ENCODE results near the gene MTSS2.
A peak's percentile ranks its signal among the peaks of the same experiment; 100 is the strongest.

Gene MTSS2

GRCh38 chr16:70661534-70661917 is 24.3 kb downstream of the MTSS2 start:
- H3K27me3 ChIP-seq (replicated peaks; ENCODE audit: control insufficient read depth, insufficient read depth, low read length): no peaks in the 10 kb centered on the region
- H3K4me3 ChIP-seq (ENCODE audit: low read length): no peak overlapping the region
- no peak for DNase-seq (ENCODE audit: low read depth)
- no peaks in the 10 kb centered on the region for H3K4me1 ChIP-seq (ENCODE audit: control insufficient read depth, insufficient read depth, low read length)
- peaks cover 33% of the 10 kb centered on the region for H3K36me3 ChIP-seq (ENCODE audit: control insufficient read depth, insufficient read depth, low read length, severe bottlenecking)
- no peaks in the 10 kb centered on the region for H3K9me3 ChIP-seq (ENCODE audit: control insufficient read depth, low read length)
- no peak overlapping the region for H3K9ac ChIP-seq (ENCODE audit: low read length)

- H3K27me3 ChIP-seq (replicated peaks; ENCODE audit: control insufficient read depth, insufficient read depth, low read length): no peaks in the 10 kb centered on the region
- DNase-seq (ENCODE audit: low read depth): no peak
Measured at GRCh38 chr16:70660672-70661350, 25.0 kb downstream of the MTSS2 start.

GRCh38 chr16:70659953-70660671 is 25.7 kb downstream of the MTSS2 start:
- DNase-seq (ENCODE audit: low read depth): no peak
- H3K4me3 ChIP-seq (ENCODE audit: low read length): no peak overlapping the region

More at GRCh38 chr16:70660672-70661350, 25.0 kb downstream of the MTSS2 start:
- Histone ChIP-seq H3K4me1 (ENCODE audit: control insufficient read depth, insufficient read depth, low read length) (no peaks in the 10 kb centered on the region), H3K9me3 (ENCODE audit: control insufficient read depth, low read length) (no peaks in the 10 kb centered on the region), H3K9ac (ENCODE audit: low read length) (no peak overlapping the region), H3K36me3 (ENCODE audit: control insufficient read depth, insufficient read depth, low read length, severe bottlenecking) (peaks cover 25% of the 10 kb centered on the region), H3K4me3 (ENCODE audit: low read length) (no peak overlapping the region)

GRCh38 chr16:70659546-70659945 is 26.3 kb downstream of the MTSS2 start:
- Histone ChIP-seq H3K27me3 (replicated peaks; ENCODE audit: control insufficient read depth, insufficient read depth, low read length) (no peaks in the 10 kb centered on the region), H3K36me3 (ENCODE audit: control insufficient read depth, insufficient read depth, low read length, severe bottlenecking) (peaks cover 13% of the 10 kb centered on the region), H3K9ac (ENCODE audit: low read length) (no peak overlapping the region), H3K4me3 (ENCODE audit: low read length) (no peak overlapping the region), H3K4me1 (ENCODE audit: control insufficient read depth, insufficient read depth, low read length) (no peaks in the 10 kb centered on the region), H3K9me3 (ENCODE audit: control insufficient read depth, low read length) (no peaks in the 10 kb centered on the region)
- DNase-seq (ENCODE audit: low read depth): no peak

More at GRCh38 chr16:70659953-70660671, 25.7 kb downstream of the MTSS2 start:
- Histone ChIP-seq H3K9ac (ENCODE audit: low read length) (no peak overlapping the region), H3K36me3 (ENCODE audit: control insufficient read depth, insufficient read depth, low read length, severe bottlenecking) (peaks cover 18% of the 10 kb centered on the region), H3K9me3 (ENCODE audit: control insufficient read depth, low read length) (no peaks in the 10 kb centered on the region), H3K4me1 (ENCODE audit: control insufficient read depth, insufficient read depth, low read length) (no peaks in the 10 kb centered on the region), H3K27me3 (replicated peaks; ENCODE audit: control insufficient read depth, insufficient read depth, low read length) (no peaks in the 10 kb centered on the region)

GRCh38 chr16:70658921-70659320 is 26.9 kb downstream of the MTSS2 start:
- Histone ChIP-seq H3K4me1 (ENCODE audit: control insufficient read depth, insufficient read depth, low read length) (peaks cover 4% of the 10 kb centered on the region), H3K4me3 (ENCODE audit: low read length) (no peak overlapping the region), H3K9ac (ENCODE audit: low read length) (no peak overlapping the region), H3K36me3 (ENCODE audit: control insufficient read depth, insufficient read depth, low read length, severe bottlenecking) (peaks cover 7% of the 10 kb centered on the region), H3K27me3 (replicated peaks; ENCODE audit: control insufficient read depth, insufficient read depth, low read length) (no peaks in the 10 kb centered on the region), H3K9me3 (ENCODE audit: control insufficient read depth, low read length) (no peaks in the 10 kb centered on the region)
- no peak for DNase-seq (ENCODE audit: low read depth)

GRCh38 chr16:70657956-70658355 is 27.9 kb downstream of the MTSS2 start:
- Histone ChIP-seq H3K27me3 (replicated peaks; ENCODE audit: control insufficient read depth, insufficient read depth, low read length) (no peaks in the 10 kb centered on the region), H3K4me1 (ENCODE audit: control insufficient read depth, insufficient read depth, low read length) (peaks cover 9% of the 10 kb centered on the region), H3K9ac (ENCODE audit: low read length) (no peak overlapping the region), H3K36me3 (ENCODE audit: control insufficient read depth, insufficient read depth, low read length, severe bottlenecking) (no peaks in the 10 kb centered on the region), H3K9me3 (ENCODE audit: control insufficient read depth, low read length) (no peaks in the 10 kb centered on the region), H3K4me3 (ENCODE audit: low read length) (no peak overlapping the region)
- no peak for DNase-seq (ENCODE audit: low read depth)

GRCh38 chr16:70656712-70657263 is 29.1 kb downstream of the MTSS2 start:
- no peak overlapping the region for H3K4me3 ChIP-seq (ENCODE audit: low read length)

GRCh38 chr16:70656065-70656711 is 29.7 kb downstream of the MTSS2 start:
- Histone ChIP-seq H3K9me3 (ENCODE audit: control insufficient read depth, low read length) (no peaks in the 10 kb centered on the region), H3K9ac (ENCODE audit: low read length) (no peak overlapping the region), H3K36me3 (ENCODE audit: control insufficient read depth, insufficient read depth, low read length, severe bottlenecking) (no peaks in the 10 kb centered on the region), H3K4me3 (ENCODE audit: low read length) (no peak overlapping the region), H3K27me3 (replicated peaks; ENCODE audit: control insufficient read depth, insufficient read depth, low read length) (no peaks in the 10 kb centered on the region), H3K4me1 (ENCODE audit: control insufficient read depth, insufficient read depth, low read length) (peaks cover 11% of the 10 kb centered on the region)
- DNase-seq (ENCODE audit: low read depth): no peak

More at GRCh38 chr16:70656712-70657263, 29.1 kb downstream of the MTSS2 start:
- no peak for DNase-seq (ENCODE audit: low read depth)
- H3K9me3 ChIP-seq (ENCODE audit: control insufficient read depth, low read length): no peaks in the 10 kb centered on the region
- H3K9ac ChIP-seq (ENCODE audit: low read length): no peak overlapping the region
- H3K36me3 ChIP-seq (ENCODE audit: control insufficient read depth, insufficient read depth, low read length, severe bottlenecking): no peaks in the 10 kb centered on the region
- peaks cover 11% of the 10 kb centered on the region for H3K4me1 ChIP-seq (ENCODE audit: control insufficient read depth, insufficient read depth, low read length)
- H3K27me3 ChIP-seq (replicated peaks; ENCODE audit: control insufficient read depth, insufficient read depth, low read length): no peaks in the 10 kb centered on the region

GRCh38 chr16:70653809-70654771 is 31.8 kb downstream of the MTSS2 start:
- peak; percentile 91 for DNase-seq (ENCODE audit: low read depth)
- Histone ChIP-seq H3K4me1 (ENCODE audit: control insufficient read depth, insufficient read depth, low read length) (peaks cover 11% of the 10 kb centered on the region), H3K36me3 (ENCODE audit: control insufficient read depth, insufficient read depth, low read length, severe bottlenecking) (no peaks in the 10 kb centered on the region), H3K9me3 (ENCODE audit: control insufficient read depth, low read length) (no peaks in the 10 kb centered on the region), H3K4me3 (ENCODE audit: low read length) (peak overlapping the region; percentile 72), H3K27me3 (replicated peaks; ENCODE audit: control insufficient read depth, insufficient read depth, low read length) (no peaks in the 10 kb centered on the region), H3K9ac (ENCODE audit: low read length) (peak overlapping the region; percentile 64)

- DNase-seq (ENCODE audit: low read depth): no peak
- Histone ChIP-seq H3K4me1 (ENCODE audit: control insufficient read depth, insufficient read depth, low read length) (peaks cover 11% of the 10 kb centered on the region), H3K9ac (ENCODE audit: low read length) (peak overlapping the region; percentile 64), H3K4me3 (ENCODE audit: low read length) (no peak overlapping the region), H3K27me3 (replicated peaks; ENCODE audit: control insufficient read depth, insufficient read depth, low read length) (no peaks in the 10 kb centered on the region), H3K36me3 (ENCODE audit: control insufficient read depth, insufficient read depth, low read length, severe bottlenecking) (no peaks in the 10 kb centered on the region), H3K9me3 (ENCODE audit: control insufficient read depth, low read length) (no peaks in the 10 kb centered on the region)
Measured at GRCh38 chr16:70653406-70653805, 32.4 kb downstream of the MTSS2 start.
